ENCODE data around the gene FAM193B. TPM values are rescaled to one million over a fixed set of nuclear protein-coding genes. Genes with fewer than 3 reads are reported as not detected.

Gene FAM193B
- total RNA-seq, 4 donors from 2014 or later, result 57.0 to 128 (median 69.7) TPM

- WGBS, 2 donors, result 0 to 1% methylated on average over 13 to 44 of the region's 73 CpGs
- H3K4me3 ChIP-seq (ENCODE audit: low read depth, poor library complexity, severe bottlenecking), result peak within 1 kb of the TSS; percentile 47
- TF ChIP-seq POLR2A (IDR thresholded peaks at IDR 0.05), result no peak
- no peak for TF ChIP-seq CTCF (IDR thresholded peaks at IDR 0.05)
- intact Hi-C loops (cut with DNase I; ENCODE audit: low total_unique reads), result no loop called here
- DNase-seq (ENCODE audit: low spot score in 2 of 2), result peak; percentile 94 to 99
These were observed 56.9 kb downstream of the FAM193B start, which contains the start of gene PDLIM7 for GRCh38 chr5:177497292-177498012. Gene PDLIM7 (minus strand): TSS chr5:177497604. CDS start chr5:177496512, 1,092 bp downstream.

GRCh38 chr5:177496727-177497291 is 57.6 kb downstream of the FAM193B start:
- no peak for DNase-seq (ENCODE audit: low spot score in 2 of 2)
- H3K4me3 ChIP-seq (ENCODE audit: low read depth, poor library complexity, severe bottlenecking), result peak overlapping the region; percentile 47
- WGBS, 2 donors, result 0 to 5% methylated on average over 13 to 29 of the region's 29 CpGs
- TF ChIP-seq CTCF (IDR thresholded peaks at IDR 0.05) (no peak), POLR2A (IDR thresholded peaks at IDR 0.05) (no peak)
- intact Hi-C loops (cut with DNase I; ENCODE audit: low total_unique reads), result no loop called here

DNA sequence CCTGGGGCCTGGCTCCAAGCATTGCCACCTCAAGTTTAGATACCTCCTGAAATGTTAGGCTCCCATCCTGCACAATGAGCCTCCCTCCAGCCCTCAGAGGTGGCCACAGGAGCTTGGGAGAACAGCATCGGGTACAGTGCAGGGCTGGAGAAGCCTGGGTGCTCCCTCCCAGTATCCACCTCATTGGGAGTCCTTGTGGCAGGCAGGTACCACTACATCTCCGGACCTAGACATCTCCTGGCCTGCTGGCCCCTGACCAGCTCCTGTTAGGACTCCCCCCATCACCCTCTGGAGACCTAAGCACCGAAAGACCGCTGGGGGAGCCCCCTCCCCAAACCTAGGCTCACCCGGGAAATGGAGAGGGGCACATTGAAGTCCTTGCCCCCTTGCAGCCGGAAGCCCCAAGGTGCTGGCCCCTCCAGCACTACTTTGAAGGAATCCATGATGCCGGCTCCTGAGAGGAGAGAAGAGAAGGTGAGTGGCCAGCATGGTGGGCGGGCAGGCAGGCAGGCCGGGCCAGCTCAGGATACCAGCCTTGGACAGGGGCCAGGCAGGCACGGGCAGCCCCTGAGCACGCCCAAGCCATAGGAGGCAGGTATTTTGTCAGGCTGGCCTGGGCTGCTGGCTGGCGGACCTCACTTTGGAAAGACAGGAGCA is 58.2 kb downstream of the FAM193B start:
- 21 to 27% methylated on average over 8 to 10 of the region's 12 CpGs for WGBS, 2 donors
- no peak for DNase-seq (ENCODE audit: low spot score in 2 of 2)
- intact Hi-C loops (cut with DNase I; ENCODE audit: low total_unique reads), result no loop called here
- no peak overlapping the region for H3K4me3 ChIP-seq (ENCODE audit: low read depth, poor library complexity, severe bottlenecking)
- TF ChIP-seq POLR2A (IDR thresholded peaks at IDR 0.05), result no peak
- no peak for TF ChIP-seq CTCF (IDR thresholded peaks at IDR 0.05)

- no peak overlapping the region for H3K4me3 ChIP-seq (ENCODE audit: low read depth, poor library complexity, severe bottlenecking)
- WGBS, 2 donors, result 53 to 68% methylated on average over 14 of the region's 14 CpGs
- TF ChIP-seq CTCF (IDR thresholded peaks at IDR 0.05) (no peak), POLR2A (IDR thresholded peaks at IDR 0.05) (no peak)
- intact Hi-C loops (cut with DNase I; ENCODE audit: low total_unique reads), result no loop called here
- no peak for DNase-seq (ENCODE audit: low spot score in 2 of 2)
These were observed 58.9 kb downstream of the FAM193B start for GRCh38 chr5:177495243-177496060.

DNA sequence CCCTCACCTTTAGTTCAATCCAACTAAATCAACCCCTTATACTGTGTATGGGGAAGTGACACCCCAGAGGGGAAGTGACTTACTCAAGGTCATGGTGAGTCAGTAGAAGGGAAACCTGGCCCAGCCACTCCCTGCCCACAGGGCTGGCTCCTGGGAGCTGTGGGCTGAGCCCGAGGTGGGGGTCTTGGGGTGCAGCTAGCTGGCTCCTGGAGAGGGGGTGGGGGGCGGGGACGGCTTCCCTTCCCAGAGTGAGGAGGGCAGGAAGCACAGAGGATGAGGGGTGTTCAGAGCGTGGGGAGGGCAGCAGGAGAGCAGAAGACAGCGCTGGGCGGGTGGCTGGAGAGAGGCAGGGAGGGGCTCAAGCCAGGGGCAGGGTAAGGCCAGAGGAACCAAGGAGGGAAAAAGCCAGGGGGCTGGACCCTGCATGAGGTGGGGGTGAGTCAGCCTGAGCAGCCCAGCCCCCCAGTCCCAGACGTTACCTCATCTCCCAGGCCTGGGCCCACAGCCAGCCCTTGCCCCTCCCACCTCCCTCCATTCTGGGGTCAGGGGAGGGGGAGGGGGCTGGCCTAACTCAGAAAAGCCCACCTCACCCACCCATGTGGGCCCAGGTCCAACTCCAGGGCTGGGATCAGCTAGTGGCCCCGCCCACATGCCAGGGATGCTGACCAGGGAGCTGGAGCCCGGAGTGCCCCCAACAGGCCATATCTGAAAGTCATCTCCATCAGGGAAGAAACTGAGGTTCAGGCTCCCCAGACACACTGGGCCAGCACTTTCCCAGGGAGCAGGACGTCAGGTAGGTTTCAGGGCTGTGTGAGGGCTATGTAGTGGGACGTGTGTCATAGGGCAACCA is 59.8 kb downstream of the FAM193B start:
- 58 to 64% methylated on average over 9 of the region's 11 CpGs for WGBS, 2 donors
- TF ChIP-seq CTCF (IDR thresholded peaks at IDR 0.05), result no peak
- no peak for TF ChIP-seq POLR2A (IDR thresholded peaks at IDR 0.05)
- intact Hi-C loops (cut with DNase I; ENCODE audit: low total_unique reads), result no loop called here
- no peak for DNase-seq (ENCODE audit: low spot score in 2 of 2)
- H3K4me3 ChIP-seq (ENCODE audit: low read depth, poor library complexity, severe bottlenecking), result no peak overlapping the region

All from lower leg skin (tissue), 4 donors.